WI38 (cell line): ENCODE measurements around the gene P3H1.
"Not testable (repeated sequence)": the region's sequence is repeated elsewhere in the genome, so short reads cannot be mapped to it uniquely, and the experiment has no call there.

ENCODE experiments used
- H3K4me3 ChIP-seq: 2 replicates; pipeline ENCODE4 v1.5.1; 2011; ENCODE audit warnings: low read depth, mild to moderate bottlenecking, control low read depth, low read length
- CTCF ChIP-seq: IDR thresholded peaks from 2 replicates; pipeline ENCODE4 v1.5.1; 2012; ENCODE audit warnings: low read depth, mild to moderate bottlenecking, control low read depth, low read length

The P3H1 gene

DNA sequence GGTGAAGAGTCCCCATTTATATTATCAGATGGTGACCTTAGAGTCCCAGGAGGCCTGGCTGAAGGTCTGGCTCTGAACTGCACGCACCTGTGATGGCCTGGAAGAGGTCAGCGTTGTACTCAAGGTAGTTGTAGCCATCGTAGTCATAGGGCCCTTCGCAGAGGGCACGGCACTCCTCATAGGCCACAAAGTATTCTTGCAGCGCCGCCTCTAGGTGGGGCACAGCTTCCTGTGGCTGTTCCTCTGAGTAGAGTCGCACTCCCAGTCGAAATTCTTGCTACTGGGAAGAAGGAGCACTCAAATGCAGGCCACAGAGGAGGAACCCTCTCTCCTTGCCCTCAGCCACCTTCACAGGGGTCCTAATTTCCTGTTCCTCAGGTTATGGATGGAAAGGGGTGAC is 7.7 kb downstream of the P3H1 start:
- no peak overlapping the region for H3K4me3 ChIP-seq
- TF ChIP-seq CTCF = no peak

DNA sequence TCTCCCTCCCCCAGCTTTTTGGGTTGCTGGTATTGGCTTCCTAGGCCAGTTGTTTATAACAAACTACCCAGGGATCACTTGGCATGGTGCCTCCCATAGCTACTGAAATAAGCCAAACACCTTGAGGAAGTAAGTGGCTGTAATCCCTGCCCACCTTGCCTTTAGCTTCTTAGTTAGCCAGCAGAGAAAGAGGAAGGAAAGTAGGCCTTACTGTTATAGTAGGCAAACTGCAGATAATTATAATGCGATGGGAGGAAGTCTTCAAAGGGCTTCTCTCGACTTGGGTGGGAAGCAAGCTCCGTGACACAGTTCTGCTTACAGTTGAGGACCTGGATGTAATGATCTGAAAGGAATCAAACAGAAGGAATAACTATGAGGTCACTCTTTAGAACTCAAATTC is 8.2 kb downstream of the P3H1 start:
- TF ChIP-seq CTCF = no peak
- no peak overlapping the region for H3K4me3 ChIP-seq

- TF ChIP-seq CTCF = no peak
Observed at GRCh38 chr1:42757892-42758275, 8.9 kb downstream of the P3H1 start.

GRCh38 chr1:42756956-42757891 is 9.6 kb downstream of the P3H1 start:
- TF ChIP-seq CTCF = peak; percentile 74
- no peak overlapping the region for H3K4me3 ChIP-seq

More at GRCh38 chr1:42757892-42758275, 8.9 kb downstream of the P3H1 start:
- H3K4me3 ChIP-seq = no peak overlapping the region

- no peak for TF ChIP-seq CTCF
- H3K4me3 ChIP-seq = no peak overlapping the region
Observed at GRCh38 chr1:42753070-42753469, 13.8 kb downstream of the P3H1 start.

DNA sequence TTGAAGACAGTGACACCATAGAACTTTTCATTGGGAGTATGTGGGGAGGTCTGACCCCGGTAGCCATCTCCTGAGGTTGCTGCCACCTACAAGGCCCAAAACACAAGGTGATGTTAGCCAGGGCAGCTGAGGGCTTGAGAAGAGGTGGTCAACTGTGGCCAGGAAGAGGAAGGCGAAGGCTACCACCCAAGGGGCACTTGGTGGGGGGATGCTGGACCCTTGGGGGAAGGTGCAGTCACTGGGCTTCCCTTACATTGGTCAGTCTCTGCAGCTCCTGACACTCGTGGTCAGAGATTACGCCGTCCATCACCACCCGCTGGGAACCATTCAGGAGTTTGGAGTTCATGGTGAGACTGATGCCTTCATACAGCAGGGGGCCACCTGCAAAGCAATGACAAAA is 14.5 kb downstream of the P3H1 start:
- H3K4me3 ChIP-seq = no peak overlapping the region
- no peak for TF ChIP-seq CTCF

DNA sequence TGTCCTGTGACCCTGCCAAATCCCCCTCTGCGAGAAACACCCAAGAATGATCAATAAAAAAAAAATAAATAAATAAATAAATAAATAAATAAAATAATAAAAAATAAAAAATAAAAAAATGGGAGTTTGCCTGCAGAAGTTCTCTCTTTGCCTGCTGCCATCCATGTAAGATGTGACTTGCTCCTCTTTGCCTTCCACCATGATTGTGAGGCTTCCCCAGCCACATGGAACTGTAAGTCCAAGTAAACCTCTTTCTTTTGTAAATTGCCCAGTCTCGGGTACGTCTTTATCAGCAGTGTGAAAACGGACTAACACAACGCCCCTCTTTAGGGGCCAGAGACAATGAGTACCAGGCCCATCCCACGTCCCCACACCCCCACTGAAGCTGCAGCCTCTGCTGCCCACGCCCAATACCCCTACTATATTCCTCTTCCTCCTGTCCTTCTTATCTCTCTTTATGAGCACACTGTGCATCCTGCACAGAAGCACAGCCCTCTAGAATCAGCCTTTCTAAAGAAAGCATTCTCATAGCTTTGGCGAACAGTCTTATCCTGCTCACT is 15.2 kb downstream of the P3H1 start:
- not testable (repeated sequence) for H3K4me3 ChIP-seq

- H3K4me3 ChIP-seq = no peak overlapping the region
- TF ChIP-seq CTCF = no peak
Observed at GRCh38 chr1:42750041-42750440, 16.8 kb downstream of the P3H1 start.
